Mesodermal cell (in vitro differentiated cells): ENCODE measurements around the gene DNMBP. TPM values are rescaled to one million over a fixed set of nuclear protein-coding genes. Genes with fewer than 3 reads are reported as not detected.

Experiments used
- H3K27ac ChIP-seq: 2 replicates; pipeline ENCODE4 v1.7.0; 2013; ENCODE audit warnings: mild to moderate bottlenecking, low read depth, low read length, moderate library complexity; ENCODE audit not compliant: severe bottlenecking
- H3K36me3 ChIP-seq: 2 replicates; pipeline ENCODE4 v1.7.1; 2013; ENCODE audit warnings: mild to moderate bottlenecking, low read length, moderate library complexity; ENCODE audit not compliant: control insufficient read depth, insufficient read depth
- H3K4me1 ChIP-seq: one replicate; pipeline ENCODE4 v1.7.1; 2013; ENCODE audit warnings: mild to moderate bottlenecking, low read length; ENCODE audit not compliant: insufficient read depth, control insufficient read depth, poor library complexity, severe bottlenecking
- H3K4me3 ChIP-seq: 2 replicates; pipeline ENCODE4 v1.7.0; 2013; ENCODE audit warnings: low read length, control low read depth, mild to moderate bottlenecking; ENCODE audit not compliant: insufficient read depth, poor library complexity, severe bottlenecking; ENCODE audit errors: extremely low read depth
- H3K9me3 ChIP-seq: 2 replicates; pipeline ENCODE4 v1.7.1; 2013; ENCODE audit warnings: mild to moderate bottlenecking, low read length, moderate library complexity; ENCODE audit not compliant: control insufficient read depth
- WGBS, 2 experiments: methylation state at CpG; one replicate each; pipeline ENCODE4 v1.1.5; 2013; ENCODE audit warnings: missing lambda C conversion rate in 2 of 2; ENCODE audit not compliant: insufficient coverage in 2 of 2; 5-methylcytosine and 5-hydroxymethylcytosine counted together
- polyA plus RNA-seq, 2 experiments: library from polyadenylated mRNA; stranded (reverse); fragments of 50-300 nt; gene quantifications; one replicate each; pipeline ENCODE4 v1.2.3, GENCODE V29; 2013

DNMBP gene
- 26.5 TPM for polyA plus RNA-seq (2013, experiment 1 of 2)
- polyA plus RNA-seq (2013, experiment 2 of 2) = 26.6 TPM

GRCh38 chr10:100009793-100010676, at the start of gene DNMBP:
Gene DNMBP (minus strand): TSS chr10:100009947. CDS start chr10:99972124, 37,823 bp downstream.
- no peaks in the 10 kb centered on the region for H3K36me3 ChIP-seq
- H3K9me3 ChIP-seq = no peaks in the 10 kb centered on the region
- WGBS, 2 experiments = 6% methylated on average over 55 to 73 of the region's 86 CpGs
- peak within 1 kb of the TSS; percentile 69 for H3K4me3 ChIP-seq
- H3K27ac ChIP-seq = peak within 1 kb of the TSS; percentile 34
- peaks cover 11% of the 10 kb centered on the region for H3K4me1 ChIP-seq

- peaks cover 6% of the 10 kb centered on the region for H3K9me3 ChIP-seq
- no peaks in the 10 kb centered on the region for H3K36me3 ChIP-seq
- no peak overlapping the region for H3K4me3 ChIP-seq
- H3K27ac ChIP-seq = no peak overlapping the region
- no peaks in the 10 kb centered on the region for H3K4me1 ChIP-seq
- 86 to 100% methylated on average over 1 of the region's 1 CpG for WGBS, 2 experiments
Measured at GRCh38 chr10:100057948-100058347, 48.2 kb upstream of the DNMBP start.

GRCh38 chr10:100053686-100054460, 44.1 kb upstream of the DNMBP start:
- no peak overlapping the region for H3K27ac ChIP-seq
- no peaks in the 10 kb centered on the region for H3K4me1 ChIP-seq
- H3K4me3 ChIP-seq = no peak overlapping the region
- H3K36me3 ChIP-seq = no peaks in the 10 kb centered on the region
- peaks cover 6% of the 10 kb centered on the region for H3K9me3 ChIP-seq
- WGBS, 2 experiments = 38 to 47% methylated on average over 2 to 4 of the region's 6 CpGs

- Histone ChIP-seq H3K27ac (no peak overlapping the region), H3K4me1 (peaks cover 18% of the 10 kb centered on the region), H3K4me3 (no peak overlapping the region), H3K36me3 (no peaks in the 10 kb centered on the region), H3K9me3 (no peaks in the 10 kb centered on the region)
- WGBS, 2 experiments = 23 to 41% methylated on average over 6 to 7 of the region's 7 CpGs
Measured at GRCh38 chr10:100046021-100046486, 36.3 kb upstream of the DNMBP start.

- Histone ChIP-seq H3K9me3 (no peaks in the 10 kb centered on the region), H3K4me3 (no peak overlapping the region), H3K27ac (no peak overlapping the region), H3K36me3 (no peaks in the 10 kb centered on the region), H3K4me1 (peaks cover 18% of the 10 kb centered on the region)
- WGBS, 2 experiments = 56 to 60% methylated on average over 1 of the region's 2 CpGs
Measured at GRCh38 chr10:100045592-100045991, 35.8 kb upstream of the DNMBP start.

GRCh38 chr10:100043796-100044195, 34.0 kb upstream of the DNMBP start:
- H3K27ac ChIP-seq = peak overlapping the region; percentile 75
- peaks cover 18% of the 10 kb centered on the region for H3K4me1 ChIP-seq
- 57 to 73% methylated on average over 1 to 2 of the region's 3 CpGs for WGBS, 2 experiments
- H3K4me3 ChIP-seq = no peak overlapping the region
- H3K36me3 ChIP-seq = no peaks in the 10 kb centered on the region
- H3K9me3 ChIP-seq = no peaks in the 10 kb centered on the region

GRCh38 chr10:100043344-100043743, 33.6 kb upstream of the DNMBP start:
- no CpG with 5 or more reads among the region's 2 CpGs for WGBS, 2 experiments
- no peaks in the 10 kb centered on the region for H3K9me3 ChIP-seq
- no peak overlapping the region for H3K27ac ChIP-seq
- peaks cover 22% of the 10 kb centered on the region for H3K4me1 ChIP-seq
- H3K36me3 ChIP-seq = no peaks in the 10 kb centered on the region
- H3K4me3 ChIP-seq = no peak overlapping the region

GRCh38 chr10:100041306-100042002, 31.7 kb upstream of the DNMBP start:
- H3K9me3 ChIP-seq = no peaks in the 10 kb centered on the region
- no peak overlapping the region for H3K4me3 ChIP-seq
- H3K36me3 ChIP-seq = no peaks in the 10 kb centered on the region
- WGBS, 2 experiments = 86 to 92% methylated on average over 1 to 2 of the region's 2 CpGs
- no peak overlapping the region for H3K27ac ChIP-seq
- H3K4me1 ChIP-seq = peaks cover 22% of the 10 kb centered on the region

- Histone ChIP-seq H3K36me3 (no peaks in the 10 kb centered on the region), H3K4me3 (no peak overlapping the region), H3K27ac (no peak overlapping the region), H3K4me1 (peaks cover 8% of the 10 kb centered on the region), H3K9me3 (no peaks in the 10 kb centered on the region)
- WGBS, 2 experiments = 29 to 58% methylated on average over 1 of the region's 1 CpG
Measured at GRCh38 chr10:100038561-100039071, 28.9 kb upstream of the DNMBP start.

- Histone ChIP-seq H3K4me3 (no peak overlapping the region), H3K27ac (no peak overlapping the region), H3K4me1 (peaks cover 4% of the 10 kb centered on the region), H3K9me3 (no peaks in the 10 kb centered on the region), H3K36me3 (no peaks in the 10 kb centered on the region)
- WGBS, 2 experiments = 92 to 96% methylated on average over 2 to 3 of the region's 5 CpGs
Measured at GRCh38 chr10:100037758-100038315, 28.1 kb upstream of the DNMBP start.
